ENCODE data around the gene TRIM37.

The TRIM37 gene

GRCh38 chr17:59037960-59038359 is 68.7 kb downstream of the TRIM37 start:
- DNase-seq (ENCODE audit: low read depth in 2 of 3, low spot score in 2 of 3) = no peak

- DNase-seq (ENCODE audit: low read depth in 2 of 3, low spot score in 2 of 3) = no peak
Measured at GRCh38 chr17:59030811-59031210, 75.9 kb downstream of the TRIM37 start.

GRCh38 chr17:59028328-59028727 is 78.4 kb downstream of the TRIM37 start:
- no peak for DNase-seq (ENCODE audit: low read depth in 2 of 3, low spot score in 2 of 3)

- DNase-seq (ENCODE audit: low read depth in 2 of 3, low spot score in 2 of 3) = no peak
Measured at GRCh38 chr17:59027750-59028149, 78.9 kb downstream of the TRIM37 start.

- no peak for DNase-seq (ENCODE audit: low read depth in 2 of 3, low spot score in 2 of 3)
Measured at GRCh38 chr17:59026176-59026939, 80.3 kb downstream of the TRIM37 start.

GRCh38 chr17:59024916-59025315 is 81.8 kb downstream of the TRIM37 start:
- no peak for DNase-seq (ENCODE audit: low read depth in 2 of 3, low spot score in 2 of 3)

- no peak for DNase-seq (ENCODE audit: low read depth in 2 of 3, low spot score in 2 of 3)
Measured at GRCh38 chr17:59018019-59018418, 88.7 kb downstream of the TRIM37 start.

GRCh38 chr17:59011975-59012374 is 94.7 kb downstream of the TRIM37 start:
- no peak for DNase-seq (ENCODE audit: low read depth in 2 of 3, low spot score in 2 of 3)

GRCh38 chr17:59010026-59010425 is 96.7 kb downstream of the TRIM37 start:
- DNase-seq (ENCODE audit: low read depth in 2 of 3, low spot score in 2 of 3) = no peak

- DNase-seq (ENCODE audit: low read depth in 2 of 3, low spot score in 2 of 3) = no peak
Measured at GRCh38 chr17:59008737-59009136, 97.9 kb downstream of the TRIM37 start.

- no peak for DNase-seq (ENCODE audit: low read depth in 2 of 3, low spot score in 2 of 3)
Measured at GRCh38 chr17:59007995-59008394, 98.7 kb downstream of the TRIM37 start.

GRCh38 chr17:59004338-59005111 is 102.2 kb downstream of the TRIM37 start:
- DNase-seq (ENCODE audit: low read depth in 2 of 3, low spot score in 2 of 3) = peak in 2 of 3 experiments; percentile 32 to 45

- DNase-seq (ENCODE audit: low read depth in 2 of 3, low spot score in 2 of 3) = no peak
Measured at GRCh38 chr17:59003860-59004259, 102.8 kb downstream of the TRIM37 start.

- DNase-seq (ENCODE audit: low read depth in 2 of 3, low spot score in 2 of 3) = no peak
Measured at GRCh38 chr17:59002848-59003247, 103.8 kb downstream of the TRIM37 start.

GRCh38 chr17:59002126-59002525 is 104.6 kb downstream of the TRIM37 start:
- DNase-seq (ENCODE audit: low read depth in 2 of 3, low spot score in 2 of 3) = no peak

GRCh38 chr17:59001158-59001814 is 105.4 kb downstream of the TRIM37 start:
- peak; percentile 12 to 47 (median 45) for DNase-seq (ENCODE audit: low read depth in 2 of 3, low spot score in 2 of 3)

GRCh38 chr17:59000022-59000421 is 106.7 kb downstream of the TRIM37 start:
- DNase-seq (ENCODE audit: low read depth in 2 of 3, low spot score in 2 of 3) = no peak

- no peak for DNase-seq (ENCODE audit: low read depth in 2 of 3, low spot score in 2 of 3)
Measured at GRCh38 chr17:58999500-58999899, 107.2 kb downstream of the TRIM37 start.

GRCh38 chr17:58998871-58999270 is 107.8 kb downstream of the TRIM37 start:
- no peak for DNase-seq (ENCODE audit: low read depth in 2 of 3, low spot score in 2 of 3)

- DNase-seq (ENCODE audit: low read depth in 2 of 3, low spot score in 2 of 3) = no peak
Measured at GRCh38 chr17:58997756-58998553, 108.7 kb downstream of the TRIM37 start.

GRCh38 chr17:58996968-58997367 is 109.7 kb downstream of the TRIM37 start:
- DNase-seq (ENCODE audit: low read depth in 2 of 3, low spot score in 2 of 3) = no peak
